Ovary (tissue), 9 donors: ENCODE results near the gene GBX1. TPM values are rescaled to one million over a fixed set of nuclear protein-coding genes. Genes with fewer than 3 reads are reported as not detected.

Experiments used
- DNase-seq, 5 donors: peaks; one replicate each; pipeline ENCODE4 v3.0.0-alpha.2; 2019 to 2020
- H3K27ac ChIP-seq, 2 donors: fragments of 200-600 bp; one replicate each; pipeline versions ENCODE4 v1.5.1 to v1.8.0; 2019 to 2022
- H3K27me3 ChIP-seq: fragments of 200-600 bp; one replicate; pipeline ENCODE4 v1.8.0; 2022
- H3K36me3 ChIP-seq: fragments of 200-600 bp; sonication (generic); one replicate; pipeline ENCODE4 v1.5.1; 2019
- H3K4me1 ChIP-seq: one replicate; pipeline ENCODE4 v1.8.1; 2013; ENCODE audit warnings: mild to moderate bottlenecking, moderate library complexity; ENCODE audit not compliant: insufficient read depth
- H3K4me3 ChIP-seq: fragments of 200-600 bp; sonication (generic); one replicate; pipeline ENCODE4 v1.5.1; 2017
- H3K9me3 ChIP-seq, 2 donors: fragments of 200-600 bp in 1 of 2; sonication (generic) in 1 of 2; one replicate each; pipeline versions ENCODE4 v1.5.1 to v1.8.1; 2013 to 2019; ENCODE audit warnings: mild to moderate bottlenecking in 1 of 2, moderate library complexity in 1 of 2
- CTCF ChIP-seq, 3 donors: fragments of 450-650 bp in 2 of 3; fragments of 200-600 bp in 1 of 3; IDR thresholded peaks; one replicate each; pipeline versions ENCODE4 v1.5.1 to v1.8.0; 2016 to 2022; ENCODE audit warnings: antibody characterized with exemption in 3 of 3, mild to moderate bottlenecking in 1 of 3
- EP300 ChIP-seq: sonication (generic); formaldehyde crosslinking; IDR thresholded peaks from one replicate; pipeline ENCODE4 v1.6.1; 2017; ENCODE audit warnings: antibody characterized with exemption
- POLR2A ChIP-seq: fragments of 450-650 bp; IDR thresholded peaks from one replicate; pipeline ENCODE4 v1.6.1; 2017; ENCODE audit warnings: antibody characterized with exemption, mild to moderate bottlenecking, moderate library complexity
- WGBS, 3 donors: extraction: QIAGEN DNeasy Blood & Tissue Kit in 1 of 3; methylation state at CpG; one replicate each; pipeline versions ENCODE4 v1.1.5 to v1.1.7; 2013 to 2017; 5-methylcytosine and 5-hydroxymethylcytosine counted together
- intact Hi-C, 4 donors: fragments of 100-400 bp; cut with DNase I; formaldehyde crosslinking; loops; one replicate each; pipeline versions ENCODE4 v1.11.0 to v1.15.1; 2022 to 2023
- polyA plus RNA-seq, 2 donors: library from polyadenylated mRNA; stranded (reverse); fragments of 200-250 nt in 1 of 2; fragments of 350-450 nt in 1 of 2; fragmentation: Illumina TruSeq in 1 of 2; extraction: RNeasy Lipid Tissue Mini Kit (QIAGEN cat#74804) in 1 of 2; gene quantifications; one replicate each; pipeline ENCODE4 v1.2.3, GENCODE V29; 2013 to 2014
- total RNA-seq, 7 donors: library from RNA; depleted of rRNA in 2 of 7; stranded (reverse); fragments of >200 nt in 2 of 7; fragmentation: NEBNext Ultra II Directional in 3 of 7; extraction: Animal tissue kit (Norgen Biotek cat#: 25700) in 3 of 7; gene quantifications; one replicate each; pipeline versions ENCODE4 v1.1.0 to v1.2.4, GENCODE V29; 2016 to 2023
- donor health status: DM: no; HTN: no; CAD: no; lungs with moderate emphysema.
- donor health status: DM: no; HTN: no; CAD: no.
- donor health status: Bipolar disorder and iron deficiency.
- donor health status: DM: yes; HTN: yes; CAD: no.
- donor health status: DM: no; HTN: no; CAD: no.
- donor health status: DM: yes; HTN: yes; CAD: no.

Gene GBX1
- total and polyA plus RNA-seq, 9 donors: not detected

- Histone ChIP-seq H3K9me3 (no peaks in the 10 kb centered on the region), H3K36me3 (no peaks in the 10 kb centered on the region), H3K27ac (no peak overlapping the region), H3K27me3 (peaks cover 3% of the 10 kb centered on the region), H3K4me1 (peaks cover under 1% of the 10 kb centered on the region), H3K4me3 (no peak overlapping the region)
- TF ChIP-seq CTCF (IDR thresholded peaks at IDR 0.05) (no peak), EP300 (no peak), POLR2A (no peak)
- no peak for DNase-seq
- 83 to 94% (median 87%) methylated on average over 1 of the region's 1 CpG for WGBS, 3 donors
- intact Hi-C loops: no loop called here
Observed at GRCh38 chr7:151161757-151162156, 5.7 kb downstream of the GBX1 start.

GRCh38 chr7:151157645-151158329 is 9.7 kb downstream of the GBX1 start:
- H3K27ac ChIP-seq: no peak overlapping the region
- TF ChIP-seq POLR2A: no peak
- TF ChIP-seq CTCF (IDR thresholded peaks at IDR 0.05): no peak
- no peak for TF ChIP-seq EP300
- DNase-seq: no peak
- H3K36me3 ChIP-seq: no peaks in the 10 kb centered on the region
- intact Hi-C loops: no loop called here
- H3K4me1 ChIP-seq: no peaks in the 10 kb centered on the region
- no peaks in the 10 kb centered on the region for H3K9me3 ChIP-seq
- H3K27me3 ChIP-seq: no peaks in the 10 kb centered on the region
- 62 to 69% (median 66%) methylated on average over 7 of the region's 7 CpGs for WGBS, 3 donors
- H3K4me3 ChIP-seq: no peak overlapping the region

- Histone ChIP-seq H3K27ac (no peak overlapping the region), H3K9me3 (no peaks in the 10 kb centered on the region), H3K4me1 (no peaks in the 10 kb centered on the region), H3K4me3 (no peak overlapping the region), H3K36me3 (no peaks in the 10 kb centered on the region), H3K27me3 (no peaks in the 10 kb centered on the region)
- WGBS, 3 donors: 34 to 43% (median 39%) methylated on average over 6 of the region's 6 CpGs
- TF ChIP-seq POLR2A (no peak), CTCF (IDR thresholded peaks at IDR 0.05) (no peak), EP300 (no peak)
- no peak for DNase-seq
- intact Hi-C loops: no loop called here
Observed at GRCh38 chr7:151152643-151153513, 14.6 kb downstream of the GBX1 start.

- Histone ChIP-seq H3K27ac (no peak overlapping the region), H3K36me3 (no peaks in the 10 kb centered on the region), H3K4me3 (no peak overlapping the region), H3K9me3 (no peaks in the 10 kb centered on the region), H3K27me3 (no peaks in the 10 kb centered on the region), H3K4me1 (no peaks in the 10 kb centered on the region)
- intact Hi-C loops: no loop called here
- no peak for DNase-seq
- 51 to 74% (median 67%) methylated on average over 3 of the region's 3 CpGs for WGBS, 3 donors
- TF ChIP-seq EP300 (no peak), POLR2A (no peak), CTCF (IDR thresholded peaks at IDR 0.05) (no peak)
Observed at GRCh38 chr7:151150388-151150787, 17.1 kb downstream of the GBX1 start.
